SJCRH30 (cell line): ENCODE data around the gene BPTF. TPM values are rescaled to one million over a fixed set of nuclear protein-coding genes. Genes with fewer than 3 reads are reported as not detected.
A peak's percentile ranks its signal among the peaks of the same experiment; 100 is the strongest.
"Not testable (repeated sequence)": the region's sequence is repeated elsewhere in the genome, so short reads cannot be mapped to it uniquely, and the experiment has no call there.

ENCODE experiments used
- DNase-seq, 2 experiments: peaks; one replicate each; pipeline ENCODE4 v3.0.0-alpha.2; 2015 to 2020
- H3K27ac ChIP-seq: fragments of 250-450 bp; sonication (Bioruptor Pico); 2 replicates; pipeline ENCODE4 v1.5.1; 2020; ENCODE audit warnings: mild to moderate bottlenecking, moderate library complexity
- H3K27me3 ChIP-seq: fragments of 250-450 bp; sonication (Bioruptor Pico); 2 replicates; pipeline ENCODE4 v1.5.1; 2020; ENCODE audit warnings: mild to moderate bottlenecking, moderate library complexity
- H3K36me3 ChIP-seq: fragments of 250-450 bp; sonication (Bioruptor Pico); 2 replicates; pipeline ENCODE4 v1.5.1; 2020; ENCODE audit warnings: mild to moderate bottlenecking, moderate library complexity
- H3K4me1 ChIP-seq: fragments of 250-450 bp; sonication (Bioruptor Pico); 2 replicates; pipeline ENCODE4 v1.5.1; 2020; ENCODE audit warnings: mild to moderate bottlenecking, moderate library complexity
- H3K4me3 ChIP-seq: fragments of 250-450 bp; sonication (Bioruptor Pico); 2 replicates; pipeline ENCODE4 v1.5.1; 2020; ENCODE audit warnings: mild to moderate bottlenecking, moderate library complexity
- H3K9me3 ChIP-seq: fragments of 250-450 bp; sonication (Bioruptor Pico); replicated peaks from 2 replicates; pipeline ENCODE4 v1.5.1; 2020; ENCODE audit warnings: mild to moderate bottlenecking, moderate library complexity
- total RNA-seq: library from RNA; depleted of rRNA; stranded (reverse); fragments of >200 nt; shearing (Covaris generic); gene quantifications from 2 replicates; pipeline ENCODE4 v1.2.3, GENCODE V29; 2014

Gene BPTF
- total RNA-seq, 1 experiment from 2014 or later: 60.7 TPM

DNA sequence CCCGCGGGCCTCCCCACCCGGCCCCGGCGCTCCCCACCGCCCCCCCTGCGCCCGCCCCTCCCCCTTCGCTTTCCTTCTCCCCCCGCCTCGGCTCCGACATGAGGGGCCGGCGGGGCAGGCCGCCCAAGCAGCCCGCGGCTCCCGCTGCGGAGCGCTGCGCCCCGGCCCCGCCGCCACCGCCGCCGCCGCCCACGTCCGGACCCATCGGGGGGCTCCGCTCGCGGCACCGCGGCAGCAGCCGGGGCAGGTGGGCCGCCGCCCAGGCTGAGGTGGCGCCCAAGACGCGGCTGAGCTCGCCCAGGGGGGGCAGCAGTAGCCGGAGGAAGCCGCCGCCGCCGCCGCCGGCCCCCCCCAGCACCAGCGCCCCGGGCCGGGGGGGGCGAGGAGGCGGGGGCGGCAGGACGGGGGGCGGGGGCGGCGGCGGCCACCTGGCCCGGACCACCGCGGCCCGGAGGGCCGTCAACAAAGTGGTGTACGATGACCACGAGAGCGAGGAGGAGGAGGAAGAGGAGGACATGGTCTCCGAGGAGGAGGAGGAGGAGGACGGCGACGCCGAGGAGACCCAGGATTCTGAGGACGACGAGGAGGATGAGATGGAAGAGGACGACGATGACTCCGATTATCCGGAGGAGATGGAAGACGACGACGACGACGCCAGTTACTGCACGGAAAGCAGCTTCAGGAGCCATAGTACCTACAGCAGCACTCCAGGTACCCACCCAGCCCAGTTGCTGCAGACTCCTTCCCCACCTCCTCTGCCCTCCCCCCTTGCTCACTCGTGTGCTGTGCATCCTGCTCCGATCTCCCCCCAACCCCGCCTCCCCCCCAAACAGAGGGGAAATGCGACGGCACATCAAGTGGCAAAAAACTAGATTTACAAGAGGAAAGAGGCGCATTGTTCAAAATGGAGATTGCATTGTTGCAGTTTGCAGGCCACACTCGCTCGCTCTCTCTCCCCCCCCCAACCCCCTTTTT lies 611 bp downstream of the BPTF start:
- Histone ChIP-seq H3K27ac (peak overlapping the region; percentile 67; the same call in 1 of the 2 replicates), H3K4me3 (peak overlapping the region; percentile 98)
- not testable (repeated sequence) for H3K9me3 ChIP-seq, H3K27me3 ChIP-seq, H3K4me1 ChIP-seq, H3K36me3 ChIP-seq
- DNase-seq: peak; percentile 44 to 52

DNA sequence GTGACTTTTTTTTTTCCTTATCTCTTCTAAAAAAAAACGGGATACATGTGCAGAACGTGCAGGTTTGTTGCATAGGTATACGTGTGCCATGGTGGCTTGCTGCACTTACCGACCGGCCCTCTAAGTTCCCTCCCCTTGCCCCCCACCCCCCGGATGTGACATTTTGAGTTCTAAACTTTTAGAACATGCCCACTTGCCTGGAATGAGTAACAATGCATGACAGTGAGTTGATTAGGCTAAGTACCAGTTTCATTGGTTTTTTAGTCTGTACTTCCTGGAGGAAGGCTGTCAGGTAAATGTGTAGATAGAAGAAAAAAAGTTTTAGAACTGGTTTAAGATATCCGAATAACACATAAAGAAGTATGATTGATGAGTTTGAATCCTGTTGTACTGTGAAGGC lies 4.0 kb downstream of the BPTF start:
- no peaks in the 10 kb centered on the region for H3K27me3 ChIP-seq
- DNase-seq: no peak
- no peaks in the 10 kb centered on the region; the same call in 1 of the 2 replicates for H3K4me1 ChIP-seq
- H3K4me3 ChIP-seq: no peak overlapping the region
- H3K36me3 ChIP-seq: no peaks in the 10 kb centered on the region
- H3K9me3 ChIP-seq: no peaks in the 10 kb centered on the region
- H3K27ac ChIP-seq: no peak overlapping the region

GRCh38 chr17:67830440-67830839 lies 5.1 kb downstream of the BPTF start:
- Histone ChIP-seq H3K27me3 (no peaks in the 10 kb centered on the region), H3K27ac (no peak overlapping the region), H3K36me3 (no peaks in the 10 kb centered on the region), H3K9me3 (no peaks in the 10 kb centered on the region), H3K4me3 (no peak overlapping the region), H3K4me1 (no peaks in the 10 kb centered on the region; the same call in 1 of the 2 replicates)
- no peak for DNase-seq

DNA sequence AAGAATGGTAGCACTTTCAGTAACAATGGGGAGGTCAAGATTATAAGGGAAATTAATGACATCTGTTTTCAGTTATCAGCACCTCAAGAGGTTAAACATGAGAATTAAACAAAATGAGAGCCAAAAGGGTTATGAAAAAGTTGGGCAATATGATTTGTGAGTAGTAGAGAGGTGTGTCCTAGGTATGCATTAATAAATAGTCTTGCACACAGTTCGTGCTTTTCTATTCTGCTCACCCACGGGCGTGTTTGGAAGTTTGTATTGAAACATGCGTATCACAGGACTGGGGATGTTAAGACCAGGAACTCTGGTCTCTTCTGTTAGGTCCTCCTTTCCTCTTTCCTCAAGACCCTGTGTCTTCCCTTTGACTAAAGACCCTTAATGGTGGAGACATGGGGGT lies 6.0 kb downstream of the BPTF start:
- Histone ChIP-seq H3K4me3 (no peak overlapping the region), H3K36me3 (no peaks in the 10 kb centered on the region), H3K27ac (no peak overlapping the region), H3K9me3 (no peaks in the 10 kb centered on the region), H3K27me3 (no peaks in the 10 kb centered on the region), H3K4me1 (peaks cover 6% of the 10 kb centered on the region)
- no peak for DNase-seq

DNA sequence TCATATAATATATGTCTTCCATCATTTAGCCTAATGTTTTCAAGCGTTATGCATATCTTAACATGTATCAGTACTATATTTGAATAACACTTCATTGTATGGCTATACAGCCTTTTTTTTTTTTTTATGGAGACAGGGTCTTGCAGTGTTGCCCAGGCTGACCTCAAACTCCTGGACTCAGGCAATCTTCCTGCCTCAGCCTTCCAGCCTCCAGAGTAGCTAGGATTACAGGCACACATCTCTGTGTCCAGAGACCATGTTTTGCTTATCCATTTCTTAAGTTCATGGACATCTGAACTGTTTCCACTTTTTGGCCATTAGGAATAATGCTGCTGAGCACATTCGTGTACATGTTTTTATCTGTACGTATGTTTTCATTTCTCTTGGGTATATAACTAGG lies 7.8 kb downstream of the BPTF start:
- no peak for DNase-seq
- Histone ChIP-seq H3K27me3 (no peaks in the 10 kb centered on the region), H3K4me1 (peaks cover 7% of the 10 kb centered on the region), H3K4me3 (no peak overlapping the region), H3K36me3 (no peaks in the 10 kb centered on the region), H3K9me3 (no peaks in the 10 kb centered on the region), H3K27ac (no peak overlapping the region)

- H3K4me1 ChIP-seq: peaks cover 7% of the 10 kb centered on the region
- no peak for DNase-seq
- H3K36me3 ChIP-seq: no peaks in the 10 kb centered on the region
- H3K9me3 ChIP-seq: no peaks in the 10 kb centered on the region
- H3K27me3 ChIP-seq: no peaks in the 10 kb centered on the region
- H3K27ac ChIP-seq: no peak overlapping the region
- H3K4me3 ChIP-seq: no peak overlapping the region
These were observed 8.8 kb downstream of the BPTF start for GRCh38 chr17:67833946-67834631.

DNA sequence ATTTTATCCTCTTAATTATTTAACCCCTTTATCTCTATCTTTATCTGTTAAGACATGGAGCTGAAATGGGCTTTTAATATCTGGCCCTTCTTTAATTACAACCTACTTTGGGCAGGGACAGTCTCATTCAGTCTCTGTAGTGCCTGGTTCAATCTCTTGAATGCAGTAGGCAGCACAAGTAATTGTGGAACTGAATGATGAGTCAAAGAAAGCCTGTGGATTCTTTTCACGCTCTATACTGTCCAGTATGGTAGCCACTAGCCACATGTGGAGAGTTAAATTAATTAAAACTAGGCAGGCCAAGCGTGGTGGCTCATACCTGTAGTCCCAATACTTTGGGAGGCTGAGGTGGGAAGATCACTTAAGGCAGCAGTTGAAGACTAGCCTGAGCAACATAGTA lies 9.3 kb downstream of the BPTF start:
- no peak overlapping the region for H3K27ac ChIP-seq
- no peaks in the 10 kb centered on the region for H3K36me3 ChIP-seq
- no peak overlapping the region for H3K4me3 ChIP-seq
- no peaks in the 10 kb centered on the region for H3K9me3 ChIP-seq
- peaks cover 7% of the 10 kb centered on the region for H3K4me1 ChIP-seq
- DNase-seq: no peak
- no peaks in the 10 kb centered on the region for H3K27me3 ChIP-seq

DNA sequence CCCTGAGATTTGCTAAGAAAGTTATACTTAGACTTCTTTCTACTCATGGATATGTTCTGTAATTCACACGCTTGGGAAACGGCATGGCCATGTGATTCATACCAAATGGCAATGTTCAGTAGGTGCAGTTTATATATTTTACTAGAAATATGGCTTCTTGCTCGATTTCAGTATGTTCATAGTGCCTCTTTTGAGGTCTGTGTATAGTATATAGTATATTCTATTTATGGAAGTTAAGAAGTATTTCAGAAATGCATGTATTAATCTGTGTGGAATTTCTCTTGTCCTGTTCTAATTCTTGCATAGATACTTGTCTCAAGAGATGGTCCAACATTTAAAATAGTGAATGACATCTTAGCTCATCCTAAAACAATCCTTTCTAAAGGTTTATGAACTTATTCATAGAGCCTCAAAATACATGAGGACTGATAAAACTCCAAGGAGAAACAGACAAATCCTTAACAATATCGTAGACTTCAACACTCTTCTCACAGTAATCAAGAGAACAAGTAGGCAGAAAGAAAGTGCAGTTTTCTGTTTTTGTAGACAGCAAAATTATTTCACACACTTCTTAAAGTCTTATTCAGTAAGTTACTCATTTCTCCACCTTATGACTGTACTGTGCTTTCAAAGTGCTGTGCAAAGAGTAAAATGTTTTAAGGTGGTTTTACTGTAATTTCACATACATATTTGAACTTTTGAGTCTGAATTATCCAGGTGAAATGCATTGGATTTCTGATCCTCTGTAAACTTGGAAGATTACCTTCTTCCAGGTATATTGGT lies 11.1 kb downstream of the BPTF start:
- no peaks in the 10 kb centered on the region for H3K36me3 ChIP-seq
- no peaks in the 10 kb centered on the region for H3K27me3 ChIP-seq
- peaks cover 7% of the 10 kb centered on the region for H3K4me1 ChIP-seq
- H3K4me3 ChIP-seq: no peak overlapping the region
- H3K9me3 ChIP-seq: no peaks in the 10 kb centered on the region
- no peak for DNase-seq
- H3K27ac ChIP-seq: no peak overlapping the region

DNA sequence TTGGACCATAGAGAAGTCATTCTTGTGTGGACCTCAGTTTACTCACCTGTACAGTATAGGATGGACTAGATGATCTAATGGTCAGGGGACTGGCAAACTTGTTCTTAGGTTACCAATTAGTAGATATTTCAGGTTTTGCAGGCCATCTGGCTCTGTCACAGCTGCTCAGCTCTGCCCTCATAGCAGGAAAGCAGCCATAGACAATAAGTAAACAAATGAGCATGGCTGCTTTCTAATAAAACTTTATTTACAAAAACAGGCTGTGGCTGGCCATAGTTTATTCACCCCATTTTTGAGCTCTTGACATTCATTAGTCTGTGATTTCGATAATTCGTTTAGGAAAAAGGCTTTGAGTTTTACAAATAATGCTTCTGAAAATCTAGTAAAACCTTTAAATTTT lies 12.7 kb downstream of the BPTF start:
- no peak overlapping the region for H3K4me3 ChIP-seq
- no peak overlapping the region for H3K27ac ChIP-seq
- peaks cover 7% of the 10 kb centered on the region for H3K4me1 ChIP-seq
- H3K36me3 ChIP-seq: no peaks in the 10 kb centered on the region
- H3K27me3 ChIP-seq: no peaks in the 10 kb centered on the region
- no peaks in the 10 kb centered on the region for H3K9me3 ChIP-seq
- no peak for DNase-seq

GRCh38 chr17:67838538-67838937 lies 13.2 kb downstream of the BPTF start:
- Histone ChIP-seq H3K4me1 (peaks cover 7% of the 10 kb centered on the region), H3K27me3 (no peaks in the 10 kb centered on the region), H3K4me3 (no peak overlapping the region), H3K36me3 (no peaks in the 10 kb centered on the region), H3K27ac (no peak overlapping the region), H3K9me3 (no peaks in the 10 kb centered on the region)
- no peak for DNase-seq

DNA sequence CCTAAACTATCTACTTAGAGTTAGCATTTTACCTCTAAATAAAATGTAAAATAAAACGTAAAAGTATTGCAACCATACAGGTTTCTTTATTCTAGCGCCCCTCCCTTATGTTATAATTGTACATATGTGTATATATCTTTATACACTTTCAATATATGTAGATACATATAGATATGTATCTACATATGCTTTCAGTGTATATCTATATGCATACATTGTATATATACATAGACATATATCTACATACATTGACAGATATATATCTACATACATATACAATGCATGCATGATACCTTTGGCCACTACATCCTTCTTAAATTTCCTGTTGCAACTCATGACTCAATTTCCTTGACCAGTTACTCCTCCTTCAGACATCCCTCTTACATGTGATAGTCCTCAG lies 16.7 kb downstream of the BPTF start:
- H3K27ac ChIP-seq: no peak overlapping the region
- no peak overlapping the region for H3K4me3 ChIP-seq
- no peaks in the 10 kb centered on the region for H3K36me3 ChIP-seq
- no peaks in the 10 kb centered on the region for H3K4me1 ChIP-seq
- no peaks in the 10 kb centered on the region for H3K9me3 ChIP-seq
- H3K27me3 ChIP-seq: no peaks in the 10 kb centered on the region
- no peak for DNase-seq

GRCh38 chr17:67842648-67843047 lies 17.3 kb downstream of the BPTF start:
- Histone ChIP-seq H3K4me3 (no peak overlapping the region), H3K9me3 (no peaks in the 10 kb centered on the region), H3K4me1 (no peaks in the 10 kb centered on the region), H3K36me3 (no peaks in the 10 kb centered on the region), H3K27ac (no peak overlapping the region), H3K27me3 (no peaks in the 10 kb centered on the region)
- no peak for DNase-seq

DNA sequence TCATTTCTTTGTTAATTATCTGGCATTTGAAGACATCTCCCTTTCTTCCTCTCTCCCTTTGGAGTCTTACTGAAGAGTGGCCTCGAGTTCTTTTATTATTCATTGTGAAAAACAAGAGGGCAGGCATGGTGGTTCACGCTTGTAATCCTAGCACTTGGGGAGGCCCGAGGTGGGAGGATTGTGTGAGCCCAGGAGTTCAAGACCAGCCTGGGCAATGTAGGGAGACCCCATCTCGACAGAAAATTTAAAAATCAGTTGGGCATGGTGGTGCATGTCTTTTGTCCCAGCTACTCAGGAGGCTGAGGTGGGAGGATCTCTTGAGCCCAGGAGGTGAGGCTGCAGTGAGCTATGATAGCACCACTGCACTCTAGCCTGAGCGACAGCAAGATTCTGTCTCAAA lies 20.1 kb downstream of the BPTF start:
- H3K27ac ChIP-seq: no peak overlapping the region
- no peak overlapping the region for H3K4me3 ChIP-seq
- no peaks in the 10 kb centered on the region for H3K4me1 ChIP-seq
- H3K9me3 ChIP-seq: no peaks in the 10 kb centered on the region
- peaks cover 4% of the 10 kb centered on the region; the same call in 1 of the 2 replicates for H3K36me3 ChIP-seq
- DNase-seq: no peak
- H3K27me3 ChIP-seq: no peaks in the 10 kb centered on the region

DNA sequence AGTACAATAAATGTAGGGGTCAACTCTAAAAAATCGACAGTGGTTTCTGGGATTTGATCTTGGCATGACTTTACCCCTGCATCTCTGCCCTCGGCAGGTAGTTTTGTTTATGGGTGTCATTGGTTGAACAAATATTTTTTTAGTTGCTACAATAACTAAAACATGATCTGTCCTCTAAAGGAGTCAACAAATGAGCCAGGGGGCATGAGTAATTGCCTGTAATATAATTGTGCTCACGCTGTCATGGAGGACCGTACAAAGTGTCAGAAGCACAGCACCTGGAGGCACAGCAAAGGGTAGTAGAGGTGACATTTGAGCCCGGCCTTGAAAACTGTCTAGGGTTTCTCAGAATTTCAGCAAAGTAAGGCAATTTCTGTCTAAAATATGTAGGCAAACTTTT lies 22.9 kb downstream of the BPTF start:
- not testable (repeated sequence) for H3K27me3 ChIP-seq, H3K36me3 ChIP-seq, H3K27ac ChIP-seq, H3K4me3 ChIP-seq, DNase-seq, H3K9me3 ChIP-seq, H3K4me1 ChIP-seq

DNA sequence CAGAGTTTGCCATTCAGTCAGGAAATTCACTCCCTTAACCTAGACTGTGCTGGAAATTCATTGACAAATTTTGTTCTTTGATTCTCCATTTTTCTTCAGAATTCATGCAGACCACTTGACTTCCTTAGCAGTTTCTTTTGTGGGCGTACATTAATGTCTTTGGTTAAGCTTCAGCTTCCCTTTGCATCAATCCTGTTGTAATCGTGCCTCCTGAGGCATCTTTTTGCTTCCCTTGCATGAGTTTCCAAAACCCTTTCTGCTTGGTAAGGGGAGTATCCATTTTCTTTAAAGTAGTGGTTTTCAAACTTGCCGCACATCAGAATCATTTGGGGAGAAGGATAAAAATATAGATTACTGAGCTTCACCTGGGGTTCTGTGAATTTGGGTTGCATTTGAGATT lies 23.5 kb downstream of the BPTF start:
- not testable (repeated sequence) for H3K4me3 ChIP-seq, DNase-seq, H3K9me3 ChIP-seq, H3K36me3 ChIP-seq, H3K4me1 ChIP-seq, H3K27me3 ChIP-seq, H3K27ac ChIP-seq
